Measurements from ENCODE around the gene OSBP2. TPM values are rescaled to one million over a fixed set of nuclear protein-coding genes. Genes with fewer than 3 reads are reported as not detected.

The OSBP2 gene
- total RNA-seq, 1 donor from 2014 or later = 3.1 TPM

- Histone ChIP-seq H3K27me3 (ENCODE audit: low read depth) (no peaks in the 10 kb centered on the region), H3K4me3 (no peak overlapping the region), H3K27ac (no peak overlapping the region), H3K36me3 (no peaks in the 10 kb centered on the region), H3K9me3 (no peaks in the 10 kb centered on the region), H3K4me1 (no peaks in the 10 kb centered on the region)
- no peak for DNase-seq
- intact Hi-C loops (cut with DNase I) = no loop called here
- no peak for ATAC-seq
- peak; percentile 20 for TF ChIP-seq CTCF (IDR thresholded peaks at IDR 0.05)
Measured at GRCh38 chr22:30866811-30867271, 172.2 kb downstream of the OSBP2 start.

- TF ChIP-seq CTCF (IDR thresholded peaks at IDR 0.05) = no peak
- Histone ChIP-seq H3K4me1 (no peaks in the 10 kb centered on the region), H3K27ac (no peak overlapping the region), H3K36me3 (no peaks in the 10 kb centered on the region), H3K9me3 (no peaks in the 10 kb centered on the region), H3K27me3 (ENCODE audit: low read depth) (no peaks in the 10 kb centered on the region), H3K4me3 (no peak overlapping the region)
- intact Hi-C loops (cut with DNase I) = no loop called here
- no peak for ATAC-seq
- DNase-seq = peak; percentile 30
Measured at GRCh38 chr22:30867746-30868662, 173.3 kb downstream of the OSBP2 start.

GRCh38 chr22:30868663-30869385, 174.2 kb downstream of the OSBP2 start:
- Histone ChIP-seq H3K9me3 (no peaks in the 10 kb centered on the region), H3K4me1 (no peaks in the 10 kb centered on the region), H3K27ac (no peak overlapping the region), H3K4me3 (no peak overlapping the region), H3K36me3 (no peaks in the 10 kb centered on the region), H3K27me3 (ENCODE audit: low read depth) (no peaks in the 10 kb centered on the region)
- ATAC-seq (no peak), DNase-seq (peak; percentile 24)
- TF ChIP-seq CTCF (IDR thresholded peaks at IDR 0.05) = no peak
- intact Hi-C loops (cut with DNase I) = no loop called here

DNA sequence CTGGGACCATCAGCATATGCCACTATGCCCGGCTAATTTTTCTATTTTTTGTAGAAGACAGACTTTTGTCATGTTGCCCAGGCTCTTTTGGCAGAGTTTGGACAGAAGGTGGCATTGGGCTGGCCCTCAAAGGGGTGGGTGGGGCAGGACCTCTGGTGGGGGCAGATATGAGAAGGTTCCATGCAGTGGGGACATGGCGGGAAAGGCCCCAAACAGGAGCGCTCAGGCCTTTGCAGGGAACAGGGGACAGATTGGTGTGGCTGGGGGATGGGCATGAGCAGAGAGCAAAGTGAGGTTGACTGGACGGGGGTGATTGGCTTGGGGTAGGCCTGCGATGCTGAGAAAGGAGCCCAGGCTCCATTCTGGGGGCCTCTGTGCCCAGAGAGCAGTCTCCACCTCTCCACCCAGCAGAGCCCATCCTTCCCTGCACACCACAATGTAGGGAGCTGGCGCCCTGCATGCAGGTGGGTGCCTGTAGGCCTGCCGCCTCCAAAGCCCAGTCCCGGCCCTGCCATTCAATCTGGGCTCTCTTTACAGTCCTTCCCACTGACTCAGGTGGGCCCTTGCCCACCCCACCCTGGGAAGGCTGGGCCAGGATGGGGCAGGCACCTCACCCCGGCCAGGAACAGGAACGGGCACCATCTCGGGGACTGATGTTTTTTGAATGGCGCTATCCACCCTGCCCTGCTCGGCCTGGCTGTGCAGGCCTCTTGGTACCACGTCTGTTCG, 175.2 kb downstream of the OSBP2 start:
- TF ChIP-seq CTCF (IDR thresholded peaks at IDR 0.05) = no peak
- H3K27me3 ChIP-seq (ENCODE audit: low read depth) = no peaks in the 10 kb centered on the region
- no peaks in the 10 kb centered on the region for H3K9me3 ChIP-seq
- no peak overlapping the region for H3K27ac ChIP-seq
- H3K4me1 ChIP-seq = no peaks in the 10 kb centered on the region
- ATAC-seq (no peak), DNase-seq (peak; percentile 28)
- no peak overlapping the region for H3K4me3 ChIP-seq
- intact Hi-C loops (cut with DNase I) = no loop called here
- no peaks in the 10 kb centered on the region for H3K36me3 ChIP-seq
